HPDE6-E6E7 (cell line): ENCODE measurements around the gene RFTN1.
A peak's percentile ranks its signal among the peaks of the same experiment; 100 is the strongest.

Experiments used
- DNase-seq: peaks from one replicate; pipeline ENCODE4 v3.0.0; 2011; ENCODE audit warnings: missing footprints; ENCODE audit errors: extremely low spot score

Gene RFTN1

DNA sequence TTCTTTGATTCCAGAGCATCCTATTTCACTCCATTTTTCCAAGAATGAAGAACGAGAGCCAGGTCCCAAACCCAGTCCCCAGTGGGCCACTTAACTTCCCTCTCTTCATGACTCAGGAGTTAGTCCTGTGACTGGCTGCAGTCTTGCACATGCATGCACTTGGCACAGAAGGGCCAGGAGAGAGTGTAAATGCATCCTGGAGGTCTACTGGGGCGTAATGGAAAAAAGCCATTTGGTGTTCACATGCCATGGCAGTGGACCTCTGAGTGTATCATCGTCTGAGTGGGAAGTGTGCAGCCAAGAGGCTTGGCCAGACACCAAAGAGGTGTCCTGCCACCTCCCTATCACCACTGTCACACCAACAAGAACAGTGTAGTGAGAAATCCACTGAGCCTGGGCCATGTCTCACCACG lies 15.1 kb upstream of the RFTN1 start:
- no peak for DNase-seq

DNA sequence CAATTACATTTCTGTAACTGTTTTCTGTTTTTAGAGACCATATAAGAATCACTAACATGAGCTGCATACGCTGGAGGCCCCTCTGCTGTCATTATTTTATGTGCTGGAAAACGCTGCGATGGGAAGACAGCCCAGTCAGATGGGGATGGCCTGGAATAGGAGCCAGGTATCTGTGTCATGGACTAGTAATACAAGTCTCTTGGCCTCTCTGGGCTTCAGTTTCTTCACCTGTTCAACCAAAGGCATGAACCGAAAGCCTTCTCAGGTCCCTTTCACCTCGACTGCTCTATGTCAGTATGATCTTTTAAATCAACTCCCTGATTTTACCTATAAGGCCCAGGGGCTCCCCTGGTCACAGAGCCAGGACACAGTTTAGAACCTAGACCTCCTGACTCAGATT lies 14.6 kb upstream of the RFTN1 start:
- DNase-seq: no peak

DNA sequence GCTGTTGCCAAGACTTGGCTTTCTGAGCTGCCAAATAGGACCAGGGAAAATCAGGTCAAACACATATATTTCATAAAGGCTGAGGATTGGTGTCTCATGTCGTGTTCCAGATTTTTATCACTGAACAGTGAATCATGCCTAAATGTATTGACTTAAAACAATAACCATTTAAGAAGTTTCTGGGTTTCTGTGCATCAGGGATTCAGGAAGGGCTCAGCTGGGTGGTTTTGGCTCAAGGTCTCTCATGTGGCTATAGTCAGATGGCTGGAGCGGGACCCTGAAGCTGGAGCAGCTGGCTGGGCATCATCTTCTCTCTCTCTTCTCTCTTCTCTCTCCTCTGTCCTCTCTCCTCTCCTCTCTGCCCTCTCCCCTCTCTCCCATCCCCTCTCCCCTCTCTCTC lies 10.7 kb upstream of the RFTN1 start:
- DNase-seq: no peak

DNA sequence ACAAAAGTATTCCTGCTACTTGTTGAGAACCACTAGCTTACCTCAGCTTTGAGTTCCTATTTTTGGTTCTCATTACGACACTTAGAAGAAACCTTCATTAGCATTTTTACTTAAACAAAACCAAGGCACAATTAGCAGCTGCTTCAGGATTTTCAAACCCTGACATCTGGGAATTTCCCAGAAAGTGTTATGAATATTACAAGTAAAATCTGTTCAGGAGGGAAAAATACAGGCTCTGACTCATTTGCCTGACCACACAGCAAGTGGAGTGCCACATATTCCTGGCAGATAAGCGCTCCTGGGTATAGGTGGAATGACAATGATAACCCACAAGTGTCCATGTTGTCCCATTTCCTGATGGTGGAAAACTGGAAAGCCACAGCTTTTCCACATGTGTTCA lies 10.3 kb upstream of the RFTN1 start:
- DNase-seq: no peak

DNA sequence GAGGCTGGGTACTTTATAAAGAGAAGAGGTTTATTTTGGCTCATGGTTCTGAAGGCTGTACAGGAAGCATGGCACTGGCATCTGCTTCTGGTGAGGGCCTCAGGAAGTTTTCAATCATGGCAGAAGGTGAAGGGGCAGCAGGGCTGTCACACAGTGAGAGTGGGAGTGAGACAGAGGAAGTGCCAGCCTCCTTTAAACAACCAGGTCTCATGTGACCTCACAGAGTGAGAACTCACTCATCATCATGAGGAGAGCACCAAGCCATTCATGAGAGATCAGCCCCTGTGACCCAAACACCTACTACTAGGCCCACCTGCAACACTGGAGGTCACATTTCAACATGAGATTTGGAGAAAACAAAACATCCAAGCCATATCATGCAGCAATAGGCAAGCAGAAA lies 9.3 kb upstream of the RFTN1 start:
- no peak for DNase-seq

DNA sequence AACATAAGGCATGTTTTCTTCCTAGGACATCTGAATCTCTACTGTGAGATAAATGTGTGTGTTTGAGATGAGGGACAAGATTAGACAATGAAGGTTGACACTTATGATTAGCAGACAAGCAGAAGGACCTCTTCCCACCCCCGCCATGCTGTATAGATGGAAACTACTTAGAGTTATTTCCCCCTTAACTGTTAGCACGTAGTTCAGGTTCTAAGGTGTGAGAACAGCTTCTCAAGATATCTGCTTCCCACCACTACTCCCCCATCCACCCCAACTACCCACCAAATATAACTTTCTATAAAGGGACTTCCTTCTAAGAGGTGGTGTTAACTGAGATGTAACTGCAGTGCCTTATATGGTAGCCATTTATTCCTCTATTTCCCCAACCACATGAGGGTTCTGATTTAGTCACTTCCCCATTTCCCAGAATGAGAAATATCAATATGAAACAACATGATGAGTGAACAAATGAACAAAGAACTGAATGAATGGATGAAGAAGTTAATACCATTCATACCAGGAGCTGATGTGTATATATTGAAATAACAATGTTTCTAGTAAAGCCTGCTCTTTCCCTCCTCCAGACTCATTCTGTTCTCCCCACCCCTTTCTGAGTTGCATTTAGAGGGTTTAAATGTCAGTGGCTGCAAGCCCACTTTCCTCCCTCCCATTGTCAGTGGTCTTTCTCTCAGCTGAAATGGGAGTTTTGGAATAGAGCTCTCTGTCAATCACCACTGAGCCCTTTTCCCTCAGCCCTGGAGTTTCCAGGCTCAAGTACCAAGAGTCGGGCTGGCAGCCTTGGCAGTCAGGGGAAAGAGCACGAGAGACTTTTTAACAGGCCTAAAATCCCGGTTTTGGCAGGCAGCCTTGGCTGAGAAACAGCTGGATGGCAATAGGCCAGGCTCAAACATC lies 7.7 kb upstream of the RFTN1 start:
- no peak for DNase-seq

DNA sequence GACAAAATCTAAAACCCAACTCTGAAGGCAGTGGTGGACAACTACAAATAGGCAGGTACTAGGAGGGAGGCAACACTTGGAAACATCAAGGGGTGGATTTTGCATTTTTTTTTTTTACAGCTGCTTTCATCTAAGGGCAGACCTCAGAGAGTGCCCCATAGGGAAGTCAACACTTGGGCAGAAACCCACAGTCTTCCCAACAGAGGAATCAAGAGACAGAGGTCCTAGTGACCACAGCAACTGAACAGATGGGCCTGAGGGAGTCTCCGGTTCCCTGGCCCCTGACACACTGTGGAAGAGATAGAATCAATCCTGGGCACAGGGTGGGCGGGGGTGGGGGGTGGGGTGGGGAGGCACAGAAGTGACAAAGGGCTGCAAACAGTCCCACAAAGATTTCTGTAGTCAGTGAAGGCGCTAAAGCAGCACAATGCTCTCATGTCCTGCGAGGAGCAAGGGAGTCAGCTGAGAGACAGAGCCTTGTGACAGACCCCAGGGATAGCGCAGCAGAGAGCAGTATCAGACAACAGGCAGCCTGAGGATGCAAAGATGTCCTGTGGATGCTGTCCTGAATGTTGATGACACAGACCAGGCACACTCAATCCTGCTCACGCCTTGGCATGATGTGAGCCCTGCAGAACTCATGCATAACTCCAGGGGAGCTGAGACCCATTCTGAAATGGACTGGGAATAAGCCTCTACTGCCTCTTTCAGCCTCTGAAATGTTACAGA lies 6.9 kb upstream of the RFTN1 start:
- no peak for DNase-seq

DNA sequence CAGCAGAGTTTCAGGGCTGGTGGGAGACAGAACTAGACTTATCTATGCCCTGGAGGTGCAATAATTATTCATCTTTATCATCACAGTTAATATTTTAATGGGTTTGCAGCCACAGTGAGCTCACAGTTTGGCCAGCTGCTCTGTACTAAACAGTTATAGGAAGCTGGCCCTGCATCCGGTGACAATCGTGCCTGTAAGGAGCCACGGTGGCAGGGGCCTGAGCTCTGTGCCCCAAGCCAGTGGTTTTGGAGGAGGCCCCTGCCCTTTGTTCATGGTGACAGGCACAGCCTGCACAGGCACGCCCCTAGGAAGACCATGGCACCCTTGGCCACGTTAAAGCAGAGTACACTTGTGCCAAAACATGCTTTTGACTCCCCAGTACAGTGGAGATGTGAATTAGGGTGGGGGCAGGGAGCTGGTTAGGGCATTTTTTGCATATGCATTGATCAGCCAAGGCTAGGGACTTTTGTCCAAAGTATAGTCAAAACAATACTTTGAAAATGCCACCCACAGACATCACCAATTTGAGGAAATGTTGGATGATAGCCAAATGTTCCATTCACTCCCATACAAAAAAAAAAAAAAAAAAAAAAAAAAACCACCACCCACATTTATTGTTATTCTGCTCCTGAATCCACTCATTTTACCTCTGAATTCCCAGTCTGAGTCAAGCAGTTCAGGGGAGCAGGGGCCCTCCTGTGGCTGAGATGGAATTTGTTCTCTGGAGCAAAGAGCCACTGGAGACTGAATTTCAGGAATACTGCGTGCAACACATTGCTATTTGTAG lies 3.4 kb upstream of the RFTN1 start:
- DNase-seq: peak; percentile 7

DNA sequence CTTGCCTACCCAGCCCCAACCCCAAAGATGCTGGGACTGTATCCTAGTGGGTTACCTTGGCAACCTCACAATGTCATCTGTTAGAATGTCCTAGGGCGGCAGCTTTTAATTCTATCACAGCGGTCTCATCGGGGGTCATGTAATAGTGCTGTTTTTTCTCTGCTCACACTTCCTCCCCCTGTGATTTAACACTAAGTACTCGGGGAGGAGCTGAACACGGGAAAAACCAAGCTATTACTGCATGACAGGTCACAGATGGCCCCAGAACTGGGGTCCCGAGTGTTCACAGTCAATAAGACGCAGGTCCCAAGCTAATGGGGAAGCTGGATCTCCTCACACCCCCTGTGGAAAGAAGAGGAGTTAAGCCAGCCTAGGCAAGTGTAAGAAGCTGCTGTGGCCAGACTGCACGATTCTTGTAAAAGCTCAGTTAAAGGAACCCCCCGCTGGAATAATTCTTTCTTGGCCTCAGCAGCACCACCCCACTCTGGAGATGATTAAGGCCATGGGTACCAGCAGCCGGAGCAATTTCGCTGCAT lies 2.5 kb upstream of the RFTN1 start:
- DNase-seq: no peak

DNA sequence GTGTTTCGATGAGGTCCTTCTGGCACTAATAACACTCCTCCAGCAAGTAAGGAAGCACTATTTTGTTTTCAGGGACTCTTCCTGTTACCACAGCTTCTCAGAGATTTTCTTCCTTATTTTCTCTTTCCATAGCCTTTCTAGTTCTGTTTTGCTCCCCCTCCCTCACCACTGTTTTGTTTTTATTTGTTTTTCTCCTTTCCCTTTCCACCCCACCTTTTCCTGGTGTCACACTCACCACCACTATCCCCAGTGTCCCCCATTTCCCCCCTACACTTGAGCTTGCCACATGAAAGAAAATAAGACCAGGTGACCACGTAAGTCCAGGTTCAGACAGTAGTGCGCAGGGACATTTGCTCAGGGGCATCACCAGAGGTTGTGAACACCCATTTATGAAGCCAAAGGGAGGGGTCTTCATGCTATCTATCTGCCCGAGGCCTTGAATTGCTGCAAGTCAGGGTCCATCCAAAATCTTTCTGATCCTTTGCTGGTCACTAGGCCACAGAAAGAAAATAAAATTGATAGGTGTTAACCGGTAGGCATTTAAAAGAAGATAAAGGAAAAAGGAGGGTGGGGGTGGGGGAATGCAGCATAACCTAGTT lies 1.4 kb upstream of the RFTN1 start:
- no peak for DNase-seq

DNA sequence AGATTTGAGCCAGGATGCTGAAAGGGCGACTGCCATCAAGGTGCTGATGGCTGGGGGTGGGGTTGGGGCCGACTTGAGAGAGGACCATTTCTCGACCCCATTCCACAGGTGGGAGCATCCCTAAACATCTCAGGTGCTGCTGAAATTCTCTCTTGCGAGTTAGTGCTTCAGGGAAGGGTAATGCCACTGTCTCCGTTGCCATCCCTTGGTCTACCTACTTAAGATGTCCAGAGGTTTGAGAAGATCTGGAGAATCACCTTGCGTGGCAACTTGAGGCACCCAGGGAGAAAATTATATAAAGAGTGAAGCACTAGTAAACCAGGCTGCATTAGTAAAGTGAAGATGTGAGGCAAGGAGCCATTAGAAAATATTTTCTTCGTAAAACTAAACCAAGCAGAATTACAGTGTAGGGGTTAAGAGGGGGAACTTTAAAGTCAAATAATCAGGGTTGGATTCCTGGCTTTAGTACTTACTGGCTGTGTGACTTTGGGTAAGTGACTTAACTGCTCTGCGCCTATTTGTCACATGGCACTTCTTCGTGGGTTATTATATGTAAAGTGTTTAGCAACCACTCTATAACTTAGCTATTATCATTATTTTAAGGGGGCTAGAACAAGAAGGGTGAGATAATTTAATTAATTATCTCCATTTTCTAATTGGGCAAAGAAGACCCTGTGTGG lies 662 bp upstream of the RFTN1 start:
- no peak for DNase-seq

DNA sequence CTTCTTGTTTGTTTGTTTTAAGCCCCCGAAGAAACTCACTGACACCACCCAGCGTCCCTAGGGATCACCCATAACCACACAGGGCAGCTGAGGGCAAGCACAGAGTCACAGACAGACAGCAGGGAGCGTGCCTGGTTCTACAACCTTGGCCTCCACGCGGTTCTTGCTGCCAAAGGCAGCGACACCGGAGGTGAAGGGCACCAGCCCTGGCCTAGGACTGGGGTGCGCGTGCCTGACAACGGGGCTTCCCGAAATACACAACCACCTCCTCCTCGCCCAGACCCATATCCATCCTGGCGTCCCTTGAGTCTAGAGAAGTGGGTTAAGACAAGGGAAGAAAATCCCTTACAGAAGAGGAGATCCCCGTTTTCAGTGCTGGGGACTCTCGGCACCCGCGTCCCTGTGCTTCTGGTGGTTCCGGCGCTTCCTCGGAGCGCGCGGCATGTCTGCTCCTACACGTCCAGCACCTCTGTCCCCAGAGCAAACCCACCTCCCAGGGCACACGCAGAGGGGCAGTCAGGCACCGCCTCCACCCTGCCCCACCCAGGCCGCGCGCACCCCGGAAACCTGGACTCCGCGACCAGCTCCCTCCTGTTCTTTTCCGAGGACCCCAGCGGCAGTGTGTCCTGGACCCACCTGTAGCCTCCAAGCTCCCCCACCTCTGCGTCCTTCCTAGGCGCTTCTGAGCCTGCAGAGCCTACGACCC lies 911 bp downstream of the RFTN1 start:
- no peak for DNase-seq

DNA sequence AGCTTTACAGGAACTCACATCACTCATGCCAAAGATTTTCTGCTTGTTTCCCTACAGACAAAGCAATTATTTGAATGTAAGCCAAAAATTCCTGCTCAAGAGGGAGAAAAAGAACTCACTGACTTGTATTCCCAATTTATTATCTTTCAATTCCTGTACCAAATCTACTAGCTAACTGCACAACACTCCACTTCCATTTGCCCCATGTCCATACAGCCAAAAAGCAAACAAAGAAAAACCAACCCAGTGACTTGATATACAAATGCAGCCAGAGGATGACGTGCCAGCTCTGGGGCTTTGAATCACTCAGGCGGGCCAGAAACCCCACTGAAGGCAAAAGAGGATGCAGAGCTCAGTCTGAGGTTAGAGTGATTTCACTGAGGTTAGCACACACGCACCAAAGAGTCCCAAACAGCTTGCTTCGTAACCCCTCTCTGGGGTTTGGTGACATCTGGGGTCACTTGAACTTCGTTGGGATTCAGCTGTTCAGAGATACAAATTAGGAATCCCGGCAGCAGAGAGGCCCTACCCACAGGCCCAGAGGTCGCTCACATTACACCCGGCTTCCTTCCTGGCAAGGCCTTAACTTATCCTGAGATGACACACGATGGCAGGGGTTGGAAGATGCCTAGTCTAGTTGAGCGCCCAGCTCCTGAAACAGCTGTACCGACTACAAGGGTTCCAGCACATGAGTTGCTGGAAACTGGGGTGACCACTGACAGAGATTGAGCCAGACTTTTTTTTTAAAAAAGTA lies 1.6 kb downstream of the RFTN1 start:
- DNase-seq: no peak

DNA sequence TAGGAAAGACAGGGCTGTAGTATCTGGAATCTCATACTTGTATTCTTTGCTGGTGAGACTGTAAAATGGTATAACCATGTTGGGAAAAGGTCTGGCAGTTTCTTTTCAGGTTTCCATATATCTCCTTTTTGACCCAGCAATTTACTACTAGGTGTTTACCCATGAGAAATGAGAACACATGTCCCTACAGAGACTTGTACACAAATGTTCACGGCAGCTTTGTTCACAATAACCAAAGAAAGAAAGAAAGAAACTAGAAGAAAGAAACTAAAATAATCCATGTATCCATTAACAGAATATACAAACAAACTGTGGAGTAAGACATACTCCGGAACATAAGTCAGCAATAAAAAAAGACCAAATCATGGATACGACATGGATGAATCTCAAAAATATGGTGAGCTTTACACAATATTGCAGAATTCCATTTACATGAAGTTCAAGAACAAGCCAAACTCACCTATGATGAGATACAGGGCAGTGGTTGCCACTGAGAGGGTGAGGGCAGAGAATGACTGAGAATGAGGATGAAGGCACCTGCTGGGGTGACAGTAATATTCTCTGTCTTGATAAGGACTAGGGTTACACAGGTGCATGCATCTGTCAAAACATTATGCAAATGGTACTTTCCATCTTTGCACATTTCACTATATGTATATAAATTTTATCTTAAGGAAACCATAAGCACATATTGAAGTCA lies 2.7 kb downstream of the RFTN1 start:
- DNase-seq: no peak

DNA sequence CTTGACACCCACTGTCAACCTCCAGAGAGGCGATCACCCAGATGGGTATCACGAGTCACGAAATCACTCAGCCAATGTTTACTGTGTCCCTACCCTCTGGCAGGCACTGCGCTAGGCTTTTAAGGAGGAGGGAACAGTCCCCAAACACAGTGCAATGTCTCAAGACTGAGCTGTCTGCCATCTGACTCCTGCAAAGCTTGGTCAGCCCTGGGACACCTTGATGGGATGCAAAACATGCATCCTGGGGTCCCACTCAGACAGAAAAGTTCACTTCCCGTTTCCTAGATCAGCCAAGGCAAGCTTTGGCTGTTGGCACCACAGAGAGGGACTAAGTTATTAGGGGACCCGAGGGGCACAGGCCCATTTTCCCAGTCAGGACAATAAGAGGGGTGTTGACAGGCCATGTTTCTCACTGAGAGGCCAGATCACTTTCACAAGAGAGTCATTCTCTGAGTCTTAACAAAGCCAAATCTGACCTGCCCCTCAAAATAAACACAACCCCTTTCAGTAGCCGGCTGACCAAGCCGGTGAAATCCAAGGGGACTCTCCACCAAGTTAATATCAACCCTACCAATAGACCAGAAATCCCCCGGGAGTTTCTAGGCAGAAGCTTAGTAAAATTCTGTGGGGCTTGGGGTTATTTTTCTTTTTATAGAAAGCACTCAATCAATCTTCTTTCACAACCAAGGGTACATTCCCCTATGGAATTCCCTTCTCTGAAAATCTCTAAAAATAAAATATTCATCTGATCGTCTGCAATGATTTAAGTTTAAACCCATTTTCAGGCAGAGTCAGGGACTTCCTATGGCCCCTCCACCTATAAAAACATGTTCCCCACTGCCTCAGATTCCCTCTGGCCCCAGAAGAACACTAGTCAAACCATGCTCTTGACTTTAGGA lies 3.5 kb downstream of the RFTN1 start:
- no peak for DNase-seq

DNA sequence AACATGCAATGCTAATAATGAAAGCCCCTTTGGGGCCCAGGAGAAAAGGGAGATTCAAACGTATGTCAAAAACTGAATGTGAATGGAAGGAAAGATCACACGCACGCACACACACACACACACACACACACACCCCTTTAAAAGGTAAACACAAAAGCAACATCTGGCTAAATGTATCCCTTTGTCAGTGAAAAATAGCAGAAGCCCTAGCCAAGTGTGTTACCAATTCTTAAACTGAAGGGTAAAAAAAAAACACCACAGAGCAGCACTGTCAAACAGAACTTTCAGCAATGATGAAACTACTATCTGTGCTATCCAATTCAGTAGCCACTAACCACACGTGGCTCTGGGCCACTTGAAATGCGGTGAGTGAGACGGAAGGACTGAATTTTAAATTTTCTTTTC lies 4.9 kb downstream of the RFTN1 start:
- no peak for DNase-seq

DNA sequence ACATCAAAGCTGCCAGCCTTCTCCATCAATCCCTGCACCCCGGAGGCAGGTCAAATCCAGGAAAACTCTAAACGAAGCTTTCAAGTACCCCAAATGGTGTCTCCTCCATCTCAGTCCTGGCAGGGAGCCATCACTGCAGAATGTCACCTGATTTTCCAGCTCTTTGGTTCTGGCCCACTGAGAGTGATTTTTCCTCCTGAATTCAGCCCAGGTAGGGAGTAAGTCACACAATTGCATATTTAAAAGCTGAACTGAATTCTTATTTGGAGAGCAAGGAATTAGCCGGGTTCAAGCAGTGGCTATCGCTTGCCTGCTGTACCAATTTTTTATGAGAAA lies 5.3 kb downstream of the RFTN1 start:
- no peak for DNase-seq

DNA sequence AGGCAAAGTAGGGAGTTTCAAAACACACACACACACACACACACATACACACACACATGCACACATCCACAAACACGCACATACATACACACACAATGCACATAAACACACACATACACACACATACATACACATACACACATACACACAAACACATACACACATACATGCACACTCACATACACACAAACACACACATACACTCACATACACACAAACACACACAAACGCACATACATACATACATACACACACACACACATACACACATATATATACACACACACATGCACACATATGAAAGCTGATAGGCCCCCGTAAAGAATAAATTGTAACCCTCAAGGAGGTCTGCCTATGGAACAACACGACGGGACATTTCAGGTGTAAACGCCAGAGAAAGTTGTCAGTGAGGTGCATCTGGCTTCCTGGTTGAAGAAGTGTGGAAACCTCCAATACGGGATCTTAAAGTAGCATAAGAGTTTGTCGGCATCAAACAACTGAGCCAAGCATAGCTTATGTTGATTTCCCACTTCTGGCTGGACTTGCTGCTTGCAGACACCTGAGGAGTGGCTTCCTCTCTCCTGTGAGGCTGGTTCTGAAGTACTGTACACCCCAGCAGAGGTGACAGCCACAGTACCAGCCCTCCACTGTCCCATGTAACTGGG lies 5.8 kb downstream of the RFTN1 start:
- DNase-seq: no peak
